GM10248 (cell line): ENCODE results near the gene CDH2.

Experiments used
- CTCF ChIA-PET: fragments of 300-600 bp; sonication (Branson Sonifier 250); formaldehyde crosslinking; extraction: SDS; loops from one replicate; lab custom pipeline; 2021; ENCODE audit warnings: antibody characterized with exemption; lab: Yijun Ruan, JAX
- POLR2A ChIA-PET: fragments of 350-650 bp; sonication (Branson Sonifier 250); formaldehyde crosslinking; extraction: SDS; loops from one replicate; lab custom pipeline; 2020; ENCODE audit warnings: antibody characterized with exemption; lab: Yijun Ruan, JAX
- DNase-seq: peaks from one replicate; pipeline ENCODE4 v3.0.0; 2012; ENCODE audit errors: extremely low spot score
- TF ChIP-seq, protein P1 (sequence below): IDR thresholded peaks from 2 replicates; pipeline ENCODE4 v1.5.1; 2012; ENCODE audit warnings: mild to moderate bottlenecking, low read depth; ENCODE audit errors: extremely low read depth, missing control alignments, control extremely low read depth

Gene CDH2

DNA sequence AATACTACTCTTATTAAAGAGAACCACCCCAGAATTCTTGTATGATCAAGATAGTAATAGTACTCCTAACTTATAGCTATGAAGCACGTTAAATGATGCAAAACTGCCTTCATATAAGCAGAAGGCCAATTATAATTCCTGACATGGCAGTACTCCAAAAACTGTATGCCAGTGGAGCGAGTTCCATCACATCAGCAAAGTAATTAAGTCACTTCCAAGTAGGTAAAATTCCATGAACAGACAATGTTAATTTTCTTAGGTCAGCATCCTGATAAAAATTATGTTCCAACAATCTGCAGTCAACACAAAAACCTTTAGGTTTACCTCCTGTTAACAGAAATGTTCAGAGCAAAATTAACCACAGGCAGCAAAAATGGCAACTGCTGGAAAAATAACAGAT lies 136.7 kb downstream of the CDH2 start:
- ChIA-PET CTCF (no interaction called here), POLR2A (no interaction called here)
- DNase-seq = no peak
- TF ChIP-seq, protein P1, sequence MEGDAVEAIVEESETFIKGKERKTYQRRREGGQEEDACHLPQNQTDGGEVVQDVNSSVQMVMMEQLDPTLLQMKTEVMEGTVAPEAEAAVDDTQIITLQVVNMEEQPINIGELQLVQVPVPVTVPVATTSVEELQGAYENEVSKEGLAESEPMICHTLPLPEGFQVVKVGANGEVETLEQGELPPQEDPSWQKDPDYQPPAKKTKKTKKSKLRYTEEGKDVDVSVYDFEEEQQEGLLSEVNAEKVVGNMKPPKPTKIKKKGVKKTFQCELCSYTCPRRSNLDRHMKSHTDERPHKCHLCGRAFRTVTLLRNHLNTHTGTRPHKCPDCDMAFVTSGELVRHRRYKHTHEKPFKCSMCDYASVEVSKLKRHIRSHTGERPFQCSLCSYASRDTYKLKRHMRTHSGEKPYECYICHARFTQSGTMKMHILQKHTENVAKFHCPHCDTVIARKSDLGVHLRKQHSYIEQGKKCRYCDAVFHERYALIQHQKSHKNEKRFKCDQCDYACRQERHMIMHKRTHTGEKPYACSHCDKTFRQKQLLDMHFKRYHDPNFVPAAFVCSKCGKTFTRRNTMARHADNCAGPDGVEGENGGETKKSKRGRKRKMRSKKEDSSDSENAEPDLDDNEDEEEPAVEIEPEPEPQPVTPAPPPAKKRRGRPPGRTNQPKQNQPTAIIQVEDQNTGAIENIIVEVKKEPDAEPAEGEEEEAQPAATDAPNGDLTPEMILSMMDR = no peak

DNA sequence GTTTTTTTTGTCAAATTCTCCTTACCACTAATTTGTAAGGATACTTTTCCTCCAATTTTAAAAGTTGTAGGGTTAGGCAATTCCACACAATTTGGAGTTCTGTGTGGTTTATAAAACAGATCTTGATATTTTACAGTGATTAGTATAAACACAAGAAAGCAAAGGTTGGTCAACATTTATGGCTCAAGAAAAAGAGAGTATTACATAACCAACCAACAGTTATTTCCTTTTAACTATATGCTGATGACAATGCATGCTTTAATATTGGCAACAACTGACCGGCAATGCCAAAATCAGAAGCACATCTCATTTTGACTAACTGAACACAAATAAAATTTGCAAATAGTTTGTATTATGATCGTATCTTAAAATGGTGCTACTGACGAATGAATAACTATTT lies 137.2 kb downstream of the CDH2 start:
- no peak for DNase-seq
- ChIA-PET CTCF (no interaction called here), POLR2A (no interaction called here)
- TF ChIP-seq, protein P1 = no peak

DNA sequence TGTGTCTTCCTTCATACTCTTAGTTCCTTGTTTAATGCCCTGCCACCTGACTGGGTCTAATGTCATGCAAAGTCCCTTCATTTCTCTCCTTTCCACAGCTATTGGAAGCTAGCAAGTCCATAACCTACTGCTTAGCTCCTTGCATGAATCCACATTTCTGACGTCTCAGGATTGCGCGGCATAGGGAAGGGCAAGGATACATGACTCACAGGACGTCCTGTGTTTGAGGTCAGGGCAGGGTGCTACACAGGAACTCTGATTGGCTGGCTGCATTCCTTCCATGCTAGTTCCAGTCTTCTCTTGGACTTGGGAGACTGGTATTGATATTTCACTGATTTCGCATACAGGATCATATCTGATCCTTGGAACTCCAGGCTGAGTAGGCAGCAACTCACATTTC lies 137.9 kb downstream of the CDH2 start:
- TF ChIP-seq, protein P1 = no peak
- CTCF ChIA-PET = no interaction called here
- POLR2A ChIA-PET = no interaction called here
- no peak for DNase-seq

DNA sequence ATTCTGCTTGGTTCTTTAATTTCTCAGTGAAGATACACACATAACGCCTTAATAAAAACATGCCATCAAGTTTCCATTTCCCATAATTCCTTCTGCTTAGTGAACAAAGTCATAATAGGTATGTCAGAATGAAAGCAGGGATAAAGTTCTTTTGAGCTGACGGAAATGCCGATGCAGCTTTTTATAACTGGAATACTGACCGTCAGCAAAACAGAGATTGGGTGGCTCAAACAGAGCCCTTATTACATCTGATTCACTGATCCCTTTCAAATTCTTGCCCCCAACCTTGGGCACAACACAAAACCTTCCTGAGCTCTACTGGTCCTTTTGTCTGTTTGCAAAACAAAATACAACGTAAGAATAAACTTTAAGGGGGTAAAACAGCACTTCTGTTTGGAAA lies 140.4 kb downstream of the CDH2 start:
- CTCF ChIA-PET = interaction anchor here (1.1 kb wide), 1 partner anchor 10 kb away, joined by 3 read pairs; no protein-coding TSS in a partner anchor
- POLR2A ChIA-PET = no interaction called here
- DNase-seq = no peak
- TF ChIP-seq, protein P1 = no peak

DNA sequence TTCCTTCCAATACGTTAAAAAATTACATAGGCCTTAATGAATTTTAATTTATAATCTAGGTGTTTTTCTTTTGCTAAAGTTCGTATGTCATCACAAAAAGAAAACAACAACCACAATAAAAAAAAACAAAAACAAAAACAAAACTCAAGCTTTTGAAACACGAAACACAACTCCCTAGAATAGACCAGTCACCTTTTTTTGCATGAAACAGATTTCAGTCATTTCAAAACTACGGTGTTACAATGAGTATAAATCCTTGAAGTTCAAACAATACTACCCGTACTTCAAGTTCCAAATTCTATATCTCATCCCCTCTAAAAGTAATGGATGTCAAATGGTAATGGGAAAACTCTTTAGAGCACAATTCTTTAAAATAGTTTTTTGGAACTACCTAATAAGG lies 142.4 kb downstream of the CDH2 start:
- TF ChIP-seq, protein P1 = no peak
- no peak for DNase-seq
- ChIA-PET CTCF (no interaction called here), POLR2A (no interaction called here)

DNA sequence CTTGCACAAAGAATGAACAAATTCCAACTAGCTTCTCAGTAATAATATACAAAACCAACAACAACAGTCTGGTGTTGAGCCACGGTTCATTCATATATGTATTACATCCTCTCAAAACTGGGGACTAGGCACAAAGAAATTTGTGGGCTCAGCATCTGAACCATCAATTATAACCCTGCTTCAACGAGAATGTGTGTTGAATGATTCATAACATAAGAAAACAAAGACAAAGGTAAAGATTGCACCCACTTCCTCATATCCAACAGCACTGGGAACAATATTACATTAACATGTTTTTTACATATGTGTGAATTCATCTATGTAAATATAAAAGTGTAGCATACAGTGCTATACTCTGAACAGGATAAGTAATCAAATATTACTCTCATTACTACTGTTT lies 144.8 kb downstream of the CDH2 start:
- TF ChIP-seq, protein P1 = no peak
- DNase-seq = no peak
- ChIA-PET CTCF (no interaction called here), POLR2A (no interaction called here)

DNA sequence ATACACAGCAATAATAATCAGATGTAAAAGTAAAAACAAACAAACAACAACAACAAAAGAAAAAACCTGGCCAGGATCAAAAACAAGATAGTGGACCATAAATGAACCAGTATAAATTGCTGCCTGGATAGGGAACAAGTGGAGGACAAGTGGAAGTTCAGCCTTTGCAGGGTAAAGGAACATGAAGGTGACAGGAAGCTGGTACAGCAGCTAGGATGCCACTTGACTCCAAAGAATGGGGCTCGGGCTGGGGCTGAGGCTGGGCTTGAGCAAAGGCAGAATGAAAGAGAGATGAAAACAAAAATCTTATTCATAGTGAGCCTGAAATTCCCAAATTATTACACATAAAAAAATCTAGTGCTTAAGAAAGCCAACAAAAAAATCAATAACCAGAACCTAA lies 146.5 kb downstream of the CDH2 start:
- TF ChIP-seq, protein P1 = no peak
- CTCF ChIA-PET = no interaction called here
- DNase-seq = no peak
- POLR2A ChIA-PET = no interaction called here
